OCI-LY1 (cell line): ENCODE results near the gene WDR44.

Experiments used
- EZH2 ChIP-seq: fragments of 200-600 bp; sonication (generic), shearing (Covaris generic); IDR thresholded peaks from 2 replicates; pipeline ENCODE4 v1.8.0; 2017; ENCODE audit warnings: borderline replicate concordance, mixed run types, mild to moderate bottlenecking, antibody characterized with exemption, low read length, moderate library complexity, mixed read lengths
- TF ChIP-seq, protein P1 (sequence below): fragments of 200-600 bp; sonication (generic), shearing (Covaris generic); IDR thresholded peaks from 2 replicates; pipeline ENCODE4 v1.5.1; 2017; ENCODE audit warnings: mild to moderate bottlenecking, antibody characterized with exemption, low read length, moderate library complexity, mixed read lengths

DNA sequence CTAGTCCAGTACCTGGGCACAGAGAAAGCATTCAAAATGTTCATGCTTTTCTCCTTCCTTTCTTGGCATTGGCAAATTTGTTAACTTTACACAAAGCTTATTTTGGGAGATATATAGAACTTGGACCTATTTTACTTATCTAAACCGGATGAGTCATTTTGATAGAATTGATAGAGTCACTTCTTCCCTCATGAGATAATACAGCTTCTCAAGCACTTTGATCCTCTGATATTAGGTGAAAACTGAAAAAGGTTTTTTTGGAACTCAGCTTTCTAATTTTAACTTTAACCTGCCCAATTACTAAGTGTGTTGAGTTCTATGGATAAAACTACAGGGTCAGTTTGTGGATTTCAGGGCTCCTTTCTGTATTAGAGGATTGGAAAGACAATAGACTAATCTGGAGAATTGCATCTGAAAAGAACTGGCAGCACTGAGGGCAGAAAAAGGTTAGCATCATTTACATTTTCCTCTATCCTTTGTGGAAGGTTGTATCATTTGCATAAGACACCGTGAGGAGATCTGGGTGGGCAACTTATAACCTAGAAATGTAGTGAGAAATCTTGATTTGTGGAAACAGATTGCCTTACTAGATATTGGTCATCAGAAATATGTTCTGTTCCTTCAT lies 2.4 kb downstream of the WDR44 start:
- TF ChIP-seq, protein P1, sequence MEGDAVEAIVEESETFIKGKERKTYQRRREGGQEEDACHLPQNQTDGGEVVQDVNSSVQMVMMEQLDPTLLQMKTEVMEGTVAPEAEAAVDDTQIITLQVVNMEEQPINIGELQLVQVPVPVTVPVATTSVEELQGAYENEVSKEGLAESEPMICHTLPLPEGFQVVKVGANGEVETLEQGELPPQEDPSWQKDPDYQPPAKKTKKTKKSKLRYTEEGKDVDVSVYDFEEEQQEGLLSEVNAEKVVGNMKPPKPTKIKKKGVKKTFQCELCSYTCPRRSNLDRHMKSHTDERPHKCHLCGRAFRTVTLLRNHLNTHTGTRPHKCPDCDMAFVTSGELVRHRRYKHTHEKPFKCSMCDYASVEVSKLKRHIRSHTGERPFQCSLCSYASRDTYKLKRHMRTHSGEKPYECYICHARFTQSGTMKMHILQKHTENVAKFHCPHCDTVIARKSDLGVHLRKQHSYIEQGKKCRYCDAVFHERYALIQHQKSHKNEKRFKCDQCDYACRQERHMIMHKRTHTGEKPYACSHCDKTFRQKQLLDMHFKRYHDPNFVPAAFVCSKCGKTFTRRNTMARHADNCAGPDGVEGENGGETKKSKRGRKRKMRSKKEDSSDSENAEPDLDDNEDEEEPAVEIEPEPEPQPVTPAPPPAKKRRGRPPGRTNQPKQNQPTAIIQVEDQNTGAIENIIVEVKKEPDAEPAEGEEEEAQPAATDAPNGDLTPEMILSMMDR: no peak
- no peak for TF ChIP-seq EZH2
